Stimulated activated CD8-positive, alpha-beta memory T cell treated with anti-CD3 and anti-CD28 coated beads, Interleukin-4, amount 100 ng/mL, for 48 hours (primary cell): Measurements from ENCODE around the gene JARID2.

Source experiments
- DNase-seq: peaks from one replicate; pipeline ENCODE4 v3.0.0-alpha.2; 2020

The JARID2 gene

GRCh38 chr6:15247500-15248450, 1.9 kb downstream of the JARID2 start:
- peak; percentile 72 for DNase-seq

GRCh38 chr6:15248451-15249370, 2.8 kb downstream of the JARID2 start:
- DNase-seq, result peak; percentile 97

- DNase-seq, result no peak
Measured at GRCh38 chr6:15249371-15250019, 3.6 kb downstream of the JARID2 start.

GRCh38 chr6:15250187-15251168, 4.6 kb downstream of the JARID2 start:
- no peak for DNase-seq

- no peak for DNase-seq
Measured at GRCh38 chr6:15252195-15252594, 6.3 kb downstream of the JARID2 start.

GRCh38 chr6:15253203-15254022, 7.5 kb downstream of the JARID2 start:
- peak; percentile 47 for DNase-seq

- DNase-seq, result no peak
Measured at GRCh38 chr6:15254070-15254975, 8.5 kb downstream of the JARID2 start.

- no peak for DNase-seq
Measured at GRCh38 chr6:15255481-15255880, 9.6 kb downstream of the JARID2 start.

- no peak for DNase-seq
Measured at GRCh38 chr6:15255909-15256395, 10.1 kb downstream of the JARID2 start.

GRCh38 chr6:15256538-15257271, 10.8 kb downstream of the JARID2 start:
- DNase-seq, result no peak

GRCh38 chr6:15257357-15258132, 11.7 kb downstream of the JARID2 start:
- no peak for DNase-seq

GRCh38 chr6:15259766-15260098, 13.9 kb downstream of the JARID2 start:
- no peak for DNase-seq

- DNase-seq, result no peak
Measured at GRCh38 chr6:15260099-15260821, 14.4 kb downstream of the JARID2 start.

- no peak for DNase-seq
Measured at GRCh38 chr6:15263780-15264374, 18.0 kb downstream of the JARID2 start.

- DNase-seq, result no peak
Measured at GRCh38 chr6:15264412-15264811, 18.5 kb downstream of the JARID2 start.

GRCh38 chr6:15264902-15265761, 19.3 kb downstream of the JARID2 start:
- DNase-seq, result no peak
